ENCODE measurements around the gene PRSS16. TPM values are rescaled to one million over a fixed set of nuclear protein-coding genes. Genes with fewer than 3 reads are reported as not detected.

PRSS16 gene
- total RNA-seq, 1 experiment from 2014 or later, result 0.64 TPM

DNA sequence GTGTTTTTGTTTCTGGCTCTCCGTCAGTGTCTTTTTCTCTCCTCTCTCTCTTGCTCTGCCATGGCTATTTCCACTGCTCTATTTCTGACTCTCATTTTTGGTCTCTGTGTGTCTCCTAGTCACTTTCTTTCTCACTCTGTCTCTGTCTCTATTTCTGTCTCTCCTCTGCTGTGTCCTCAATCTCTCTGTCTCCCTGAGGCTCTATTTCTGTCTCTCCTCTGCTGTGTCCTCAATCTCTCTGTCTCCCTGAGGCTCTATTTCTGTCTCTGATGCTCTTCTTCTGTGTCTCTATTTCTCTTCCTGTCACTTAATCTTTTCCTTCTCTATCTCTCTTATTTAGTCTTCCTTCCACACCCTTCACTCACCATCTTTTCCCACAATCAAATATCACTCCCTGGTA, 8.4 kb downstream of the PRSS16 start:
- intact Hi-C loops (cut with micrococcal nuclease; ENCODE audit: unreplicated experiment), result no loop called here
- Histone ChIP-seq H3K4me3 (ENCODE audit: low read depth, low read length, poor library complexity, severe bottlenecking) (no peak overlapping the region), H3K36me3 (ENCODE audit: insufficient read depth, low read length, poor library complexity, severe bottlenecking) (no peaks in the 10 kb centered on the region), H3K4me1 (ENCODE audit: insufficient read depth, low read length, poor library complexity, severe bottlenecking) (no peaks in the 10 kb centered on the region), H3K9me3 (ENCODE audit: low read depth, low read length, poor library complexity, severe bottlenecking) (no peaks in the 10 kb centered on the region), H3K27me3 (replicated peaks; ENCODE audit: insufficient read depth, low read depth, low read length, poor library complexity) (no peaks in the 10 kb centered on the region), H3K27ac (ENCODE audit: low read depth, low read length, poor library complexity, severe bottlenecking) (no peak overlapping the region)
- no peak for TF ChIP-seq EZH2 (IDR thresholded peaks at IDR 0.05; ENCODE audit: borderline replicate concordance, low read depth, low read length, poor library complexity, severe bottlenecking)
- TF ChIP-seq, protein P1, sequence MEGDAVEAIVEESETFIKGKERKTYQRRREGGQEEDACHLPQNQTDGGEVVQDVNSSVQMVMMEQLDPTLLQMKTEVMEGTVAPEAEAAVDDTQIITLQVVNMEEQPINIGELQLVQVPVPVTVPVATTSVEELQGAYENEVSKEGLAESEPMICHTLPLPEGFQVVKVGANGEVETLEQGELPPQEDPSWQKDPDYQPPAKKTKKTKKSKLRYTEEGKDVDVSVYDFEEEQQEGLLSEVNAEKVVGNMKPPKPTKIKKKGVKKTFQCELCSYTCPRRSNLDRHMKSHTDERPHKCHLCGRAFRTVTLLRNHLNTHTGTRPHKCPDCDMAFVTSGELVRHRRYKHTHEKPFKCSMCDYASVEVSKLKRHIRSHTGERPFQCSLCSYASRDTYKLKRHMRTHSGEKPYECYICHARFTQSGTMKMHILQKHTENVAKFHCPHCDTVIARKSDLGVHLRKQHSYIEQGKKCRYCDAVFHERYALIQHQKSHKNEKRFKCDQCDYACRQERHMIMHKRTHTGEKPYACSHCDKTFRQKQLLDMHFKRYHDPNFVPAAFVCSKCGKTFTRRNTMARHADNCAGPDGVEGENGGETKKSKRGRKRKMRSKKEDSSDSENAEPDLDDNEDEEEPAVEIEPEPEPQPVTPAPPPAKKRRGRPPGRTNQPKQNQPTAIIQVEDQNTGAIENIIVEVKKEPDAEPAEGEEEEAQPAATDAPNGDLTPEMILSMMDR (conservative IDR thresholded peaks at IDR 0.05; ENCODE audit: low read depth, low read length), result no peak
- CTCF ChIA-PET, result no interaction called here
- BruUV-seq (replicated peaks), result no TSS peak
- POLR2A ChIA-PET (ENCODE audit: low non-redundant PET), result no interaction called here
- no peak for DNase-seq (ENCODE audit: low spot score)

DNA sequence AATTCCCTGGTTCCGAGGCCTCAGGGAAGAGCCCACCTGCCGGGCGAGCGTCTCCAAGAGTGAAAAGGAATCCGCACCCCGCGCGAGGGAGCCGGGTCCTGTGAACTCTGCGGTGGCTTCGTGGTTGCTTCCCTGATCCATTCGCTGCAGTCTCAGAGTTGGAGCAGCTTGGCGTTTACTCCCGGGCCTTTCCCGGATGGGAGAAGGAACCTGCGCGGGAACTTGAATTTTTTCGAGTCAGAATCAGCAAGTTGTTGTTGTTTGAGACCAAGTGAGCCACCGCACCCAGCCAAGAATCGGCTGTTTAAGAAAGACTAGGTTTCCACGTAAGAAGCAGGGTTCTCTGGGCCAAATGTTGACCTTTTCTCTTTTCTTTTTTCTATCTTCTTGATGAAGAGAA, 12.9 kb downstream of the PRSS16 start:
- no peaks in the 10 kb centered on the region for H3K27me3 ChIP-seq (replicated peaks; ENCODE audit: insufficient read depth, low read depth, low read length, poor library complexity)
- intact Hi-C loops (cut with micrococcal nuclease; ENCODE audit: unreplicated experiment), result no loop called here
- no TSS peak for BruUV-seq (replicated peaks)
- ChIA-PET POLR2A (ENCODE audit: low non-redundant PET) (no interaction called here), CTCF (no interaction called here)
- H3K36me3 ChIP-seq (ENCODE audit: insufficient read depth, low read length, poor library complexity, severe bottlenecking), result no peaks in the 10 kb centered on the region
- no peak for DNase-seq (ENCODE audit: low spot score)
- no peak overlapping the region for H3K27ac ChIP-seq (ENCODE audit: low read depth, low read length, poor library complexity, severe bottlenecking)
- no peaks in the 10 kb centered on the region for H3K4me1 ChIP-seq (ENCODE audit: insufficient read depth, low read length, poor library complexity, severe bottlenecking)
- H3K9me3 ChIP-seq (ENCODE audit: low read depth, low read length, poor library complexity, severe bottlenecking), result no peaks in the 10 kb centered on the region
- H3K4me3 ChIP-seq (ENCODE audit: low read depth, low read length, poor library complexity, severe bottlenecking), result no peak overlapping the region
- TF ChIP-seq, protein P1 (conservative IDR thresholded peaks at IDR 0.05; ENCODE audit: low read depth, low read length), result no peak
- TF ChIP-seq EZH2 (IDR thresholded peaks at IDR 0.05; ENCODE audit: borderline replicate concordance, low read depth, low read length, poor library complexity, severe bottlenecking), result no peak

DNA sequence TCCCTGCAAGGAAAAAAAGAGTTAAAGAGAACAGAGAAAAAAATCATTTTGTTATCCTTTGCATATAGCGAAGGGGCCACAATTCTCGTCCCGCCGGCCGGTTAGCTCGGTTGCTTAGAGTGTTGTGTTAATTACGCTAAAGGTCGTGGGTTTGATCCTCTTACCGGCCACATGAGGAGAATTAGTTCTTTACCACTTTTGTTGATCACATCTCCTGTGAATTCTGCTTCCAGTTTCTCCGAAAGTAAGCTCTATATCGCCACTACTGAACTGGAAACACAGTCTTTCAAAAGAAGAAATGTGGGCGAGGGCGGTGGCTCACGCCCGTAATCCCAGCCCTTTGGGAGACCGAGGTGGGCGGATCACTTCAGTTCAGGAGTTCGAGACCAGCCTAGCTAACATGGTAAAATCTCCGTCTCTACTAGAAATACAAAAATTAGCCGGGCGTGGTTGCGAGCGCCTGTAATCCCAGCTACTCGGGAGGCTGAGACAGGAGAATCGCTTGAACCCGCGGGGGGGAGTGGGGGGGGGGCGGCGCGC, 13.4 kb downstream of the PRSS16 start:
- Histone ChIP-seq H3K36me3 (ENCODE audit: insufficient read depth, low read length, poor library complexity, severe bottlenecking) (no peaks in the 10 kb centered on the region), H3K9me3 (ENCODE audit: low read depth, low read length, poor library complexity, severe bottlenecking) (no peaks in the 10 kb centered on the region), H3K27ac (ENCODE audit: low read depth, low read length, poor library complexity, severe bottlenecking) (no peak overlapping the region), H3K27me3 (replicated peaks; ENCODE audit: insufficient read depth, low read depth, low read length, poor library complexity) (no peaks in the 10 kb centered on the region), H3K4me1 (ENCODE audit: insufficient read depth, low read length, poor library complexity, severe bottlenecking) (no peaks in the 10 kb centered on the region), H3K4me3 (ENCODE audit: low read depth, low read length, poor library complexity, severe bottlenecking) (no peak overlapping the region)
- intact Hi-C loops (cut with micrococcal nuclease; ENCODE audit: unreplicated experiment), result no loop called here
- ChIA-PET POLR2A (ENCODE audit: low non-redundant PET) (no interaction called here), CTCF (no interaction called here)
- DNase-seq (ENCODE audit: low spot score), result no peak
- no peak for TF ChIP-seq EZH2 (IDR thresholded peaks at IDR 0.05; ENCODE audit: borderline replicate concordance, low read depth, low read length, poor library complexity, severe bottlenecking)
- TF ChIP-seq, protein P1 (conservative IDR thresholded peaks at IDR 0.05; ENCODE audit: low read depth, low read length), result no peak
- no TSS peak for BruUV-seq (replicated peaks)

Measured in A673 (cell line).